Fibroblast of skin of left biceps (primary cell): Measurements from ENCODE around the gene METRN.

ENCODE experiments used
- DNase-seq, 2 experiments: peaks; one replicate each; pipeline ENCODE4 v3.0.0-alpha.2; 2013; ENCODE audit warnings: low read depth in 2 of 2

The METRN gene

DNA sequence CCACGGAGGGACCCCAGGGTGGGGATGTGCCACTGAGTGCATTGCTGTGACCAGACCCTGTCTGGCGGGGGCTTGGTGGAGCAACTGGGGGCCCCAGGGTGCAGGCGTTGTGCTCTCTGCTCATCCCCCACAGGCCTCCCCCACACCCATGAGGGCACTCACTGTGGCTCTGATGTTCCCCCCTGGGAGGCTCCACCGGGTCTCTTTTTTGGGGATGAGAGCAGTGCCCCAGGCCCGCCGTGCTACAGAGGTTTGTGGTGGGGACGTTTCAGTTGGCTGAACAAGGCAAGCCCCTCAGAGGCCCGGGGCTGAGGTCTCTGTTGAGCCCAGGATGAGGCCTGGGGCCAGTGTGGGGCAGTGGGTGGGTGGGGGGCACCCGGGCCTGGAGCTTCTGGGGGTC is 8.8 kb downstream of the METRN start:
- no peak for DNase-seq

DNA sequence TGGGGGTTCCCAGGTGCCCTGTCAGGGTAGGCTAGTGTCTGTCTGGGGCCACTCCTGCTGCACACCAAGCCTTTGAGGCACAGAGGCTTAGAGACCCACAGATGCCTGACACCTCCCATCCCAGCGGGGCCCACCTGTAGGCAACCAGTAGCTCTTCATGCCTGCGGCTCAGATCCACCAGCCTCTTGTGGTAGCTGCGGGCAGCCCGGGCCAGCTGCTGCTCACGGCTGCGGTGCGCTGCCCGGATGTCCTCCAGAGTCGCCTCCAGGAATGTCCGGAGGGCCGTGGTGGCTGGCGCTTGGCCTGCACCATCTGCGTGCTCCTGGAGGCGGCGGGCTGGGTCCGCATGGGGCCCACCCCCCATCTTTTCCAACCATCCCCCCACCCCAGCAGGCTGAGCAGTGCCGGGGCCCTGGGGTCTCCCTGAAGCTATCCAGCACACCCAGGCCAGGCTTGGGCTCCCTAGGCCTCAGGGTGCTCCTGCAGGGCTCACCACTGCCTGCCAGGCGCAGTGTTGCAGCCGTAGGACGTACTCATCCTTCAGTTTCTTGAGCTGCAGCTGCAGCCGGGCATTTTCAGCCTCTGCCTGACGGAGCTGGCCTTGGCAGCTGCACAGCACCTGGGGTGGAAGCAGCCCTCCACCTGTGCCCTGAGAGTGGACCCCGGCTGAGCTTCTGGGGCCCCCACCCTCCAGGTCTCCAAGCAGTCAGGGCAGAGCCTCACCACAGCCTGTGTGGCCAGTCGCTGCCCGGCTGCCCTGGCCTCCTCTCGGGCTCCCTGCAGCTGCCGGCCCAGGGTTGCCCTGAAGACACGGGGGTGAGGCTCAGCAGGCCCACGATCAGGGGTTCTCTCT is 9.5 kb downstream of the METRN start:
- no peak for DNase-seq

GRCh38 chr16:725041-725376 is 10.1 kb downstream of the METRN start:
- DNase-seq, result no peak

GRCh38 chr16:725463-726187 is 10.7 kb downstream of the METRN start:
- DNase-seq, result no peak

DNA sequence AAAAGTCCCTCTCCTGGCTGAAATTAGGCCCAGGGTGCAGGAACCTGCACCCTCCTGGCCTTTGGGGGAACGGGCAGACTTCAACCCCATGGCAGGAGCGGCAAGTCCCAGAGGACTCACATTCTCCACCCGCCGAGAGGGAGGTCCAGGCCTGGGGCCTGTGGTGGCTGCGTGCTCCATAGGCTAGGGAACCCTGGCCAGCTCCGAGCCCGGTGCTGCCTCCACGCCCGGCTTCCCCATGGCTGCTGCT is 11.2 kb downstream of the METRN start:
- no peak for DNase-seq

- DNase-seq, result no peak
Observed at GRCh38 chr16:726438-727290, 11.7 kb downstream of the METRN start, which contains the start of the genes CCDC78 and HAGHL. CCDC78 (minus strand) TSS chr16:726443; CDS start chr16:726367, 76 bp downstream. HAGHL (plus strand) TSS chr16:727106; CDS start chr16:727510, 404 bp downstream.

DNA sequence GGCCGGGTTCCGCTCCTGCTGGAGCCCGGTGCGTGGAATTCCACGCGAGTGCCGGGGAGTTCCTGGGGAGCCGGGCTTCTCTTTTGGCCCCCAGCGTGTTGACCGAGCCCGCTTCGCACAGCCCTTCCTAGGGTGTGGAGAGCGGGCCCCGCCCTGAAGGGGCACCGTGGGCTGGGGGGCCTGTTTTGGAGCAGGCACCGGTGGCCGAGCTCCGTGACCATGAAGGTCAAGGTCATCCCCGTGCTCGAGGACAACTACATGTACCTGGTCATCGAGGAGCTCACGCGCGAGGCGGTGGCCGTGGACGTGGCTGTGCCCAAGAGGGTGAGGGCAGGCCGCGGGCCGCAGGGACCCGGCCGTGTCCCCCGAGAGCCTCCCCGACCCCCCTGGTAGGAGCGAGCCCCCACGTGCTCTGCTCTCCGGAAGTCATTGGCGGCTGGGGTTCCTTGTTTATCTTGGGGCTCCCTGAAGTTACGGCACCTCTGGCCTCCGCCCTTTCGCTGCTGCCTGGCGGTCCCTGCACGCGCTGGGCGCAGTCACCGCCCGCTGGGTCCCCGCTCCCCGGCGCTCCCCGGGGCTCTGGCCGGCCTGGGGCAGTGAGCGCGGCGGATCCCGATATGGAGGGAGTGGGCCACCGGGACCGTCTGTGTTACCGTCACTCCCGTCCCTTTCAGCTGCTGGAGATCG is 12.5 kb downstream of the METRN start:
- DNase-seq, result no peak

DNA sequence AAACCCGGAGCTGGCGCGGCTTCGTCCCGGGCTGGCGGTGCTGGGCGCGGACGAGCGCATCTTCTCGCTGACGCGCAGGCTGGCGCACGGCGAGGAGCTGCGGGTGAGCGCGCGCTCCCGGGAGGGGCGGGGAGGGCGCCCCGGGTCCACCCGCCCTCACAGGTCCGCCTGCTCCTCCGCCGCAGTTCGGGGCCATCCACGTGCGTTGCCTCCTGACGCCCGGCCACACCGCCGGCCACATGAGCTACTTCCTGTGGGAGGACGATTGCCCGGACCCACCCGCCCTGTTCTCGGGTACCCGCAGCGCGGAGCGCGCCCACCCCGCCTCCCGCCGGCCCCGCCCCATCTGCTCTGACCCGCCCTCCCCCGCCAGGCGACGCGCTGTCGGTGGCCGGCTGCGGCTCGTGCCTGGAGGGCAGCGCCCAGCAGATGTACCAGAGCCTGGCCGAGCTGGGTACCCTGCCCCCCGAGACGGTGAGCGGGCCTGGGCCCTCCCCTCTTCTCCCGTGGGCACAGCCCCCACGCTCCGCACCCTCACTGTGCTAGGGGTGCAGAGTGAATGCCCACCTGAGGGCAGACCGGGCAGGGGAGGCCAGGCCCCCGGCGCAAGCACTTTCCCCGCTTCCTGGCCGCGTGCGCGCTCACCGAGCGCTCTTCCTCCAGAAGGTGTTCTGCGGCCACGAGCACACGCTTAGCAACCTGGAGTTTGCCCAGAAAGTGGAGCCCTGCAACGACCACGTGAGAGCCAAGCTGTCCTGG is 13.4 kb downstream of the METRN start:
- no peak for DNase-seq

GRCh38 chr16:728890-729744 is 14.2 kb downstream of the METRN start:
- no peak for DNase-seq

GRCh38 chr16:729768-730665 is 15.1 kb downstream of the METRN start:
- no peak for DNase-seq

GRCh38 chr16:730666-731509 is 16.0 kb downstream of the METRN start:
- no peak for DNase-seq

DNA sequence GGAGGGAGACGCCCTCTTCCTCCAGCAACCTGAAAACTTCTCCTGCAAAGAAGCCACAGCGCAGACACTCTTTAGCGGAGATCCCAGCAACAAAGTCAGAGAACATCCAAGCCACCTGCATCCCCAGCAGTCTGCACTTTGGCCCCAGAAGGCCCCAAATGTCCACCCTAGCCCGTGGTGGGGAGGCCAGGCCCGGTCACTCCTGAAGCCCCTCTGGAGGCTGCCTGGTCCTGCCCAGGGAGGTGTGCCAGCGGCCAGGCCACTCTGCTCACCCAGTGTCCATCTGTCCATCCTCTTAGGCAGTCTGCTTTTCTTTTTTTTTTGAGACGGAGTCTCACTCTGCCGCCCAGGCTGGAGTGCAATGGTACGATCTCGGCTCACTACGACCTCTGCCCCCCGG is 17.4 kb downstream of the METRN start:
- DNase-seq, result no peak

DNA sequence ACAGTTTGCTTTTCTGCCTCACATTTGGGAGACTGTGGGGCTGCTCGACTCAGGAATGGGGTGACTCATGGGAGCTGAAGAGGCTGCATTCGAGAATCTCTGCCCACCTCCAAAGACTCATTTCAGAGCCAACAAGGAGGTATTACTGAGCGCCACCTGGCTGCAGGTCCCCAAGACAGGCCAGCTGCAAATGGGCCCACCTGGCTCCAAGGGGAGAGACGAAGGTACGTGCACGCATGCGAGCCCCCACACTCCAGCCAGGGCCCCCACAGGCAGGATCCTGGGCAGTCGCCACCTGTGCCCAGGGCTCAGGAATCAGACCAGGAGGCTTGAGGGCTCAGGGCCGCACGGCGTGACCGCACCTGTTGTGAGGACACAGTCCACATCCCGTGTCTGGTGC is 18.0 kb downstream of the METRN start:
- no peak for DNase-seq

DNA sequence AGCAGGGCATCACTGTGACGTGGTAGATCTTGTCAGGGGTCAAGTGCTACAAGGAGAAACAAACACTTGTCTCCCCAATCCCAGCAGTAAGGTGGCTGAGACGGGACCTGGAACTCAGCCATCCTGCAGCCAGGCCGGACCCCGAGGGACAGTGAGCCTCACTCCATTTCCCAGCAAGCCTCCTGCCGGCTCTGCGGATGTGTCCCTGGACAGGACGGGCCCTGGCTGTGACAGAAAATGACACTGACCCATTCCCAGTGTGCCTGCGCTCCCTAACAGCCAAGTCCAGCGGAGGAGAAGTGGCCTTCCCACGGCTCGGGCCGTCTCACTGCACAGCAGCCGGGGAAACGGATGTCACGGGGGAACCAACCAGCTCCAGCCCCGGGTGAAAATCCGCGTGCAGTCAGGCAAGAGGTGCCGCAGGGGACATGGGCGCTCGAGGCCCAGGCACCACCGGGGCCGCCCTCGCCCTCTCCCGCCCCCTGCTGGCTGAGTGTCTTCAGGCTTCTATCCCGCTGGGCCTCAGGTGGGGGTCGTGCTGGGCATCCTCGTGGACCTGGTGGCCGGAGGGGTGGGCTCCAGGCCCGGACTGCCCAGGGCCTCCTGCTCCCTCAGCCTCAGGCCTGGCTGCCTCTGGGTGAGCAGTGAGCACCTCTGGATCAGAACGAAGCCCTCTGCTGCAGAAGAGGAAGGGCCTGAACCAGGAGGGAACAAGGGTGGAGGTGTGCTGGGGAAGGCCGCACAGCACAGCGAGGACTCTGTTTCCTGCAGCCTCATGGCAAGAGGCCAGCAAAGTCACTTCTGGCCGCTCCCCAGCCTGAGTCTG is 18.7 kb downstream of the METRN start:
- no peak for DNase-seq

DNA sequence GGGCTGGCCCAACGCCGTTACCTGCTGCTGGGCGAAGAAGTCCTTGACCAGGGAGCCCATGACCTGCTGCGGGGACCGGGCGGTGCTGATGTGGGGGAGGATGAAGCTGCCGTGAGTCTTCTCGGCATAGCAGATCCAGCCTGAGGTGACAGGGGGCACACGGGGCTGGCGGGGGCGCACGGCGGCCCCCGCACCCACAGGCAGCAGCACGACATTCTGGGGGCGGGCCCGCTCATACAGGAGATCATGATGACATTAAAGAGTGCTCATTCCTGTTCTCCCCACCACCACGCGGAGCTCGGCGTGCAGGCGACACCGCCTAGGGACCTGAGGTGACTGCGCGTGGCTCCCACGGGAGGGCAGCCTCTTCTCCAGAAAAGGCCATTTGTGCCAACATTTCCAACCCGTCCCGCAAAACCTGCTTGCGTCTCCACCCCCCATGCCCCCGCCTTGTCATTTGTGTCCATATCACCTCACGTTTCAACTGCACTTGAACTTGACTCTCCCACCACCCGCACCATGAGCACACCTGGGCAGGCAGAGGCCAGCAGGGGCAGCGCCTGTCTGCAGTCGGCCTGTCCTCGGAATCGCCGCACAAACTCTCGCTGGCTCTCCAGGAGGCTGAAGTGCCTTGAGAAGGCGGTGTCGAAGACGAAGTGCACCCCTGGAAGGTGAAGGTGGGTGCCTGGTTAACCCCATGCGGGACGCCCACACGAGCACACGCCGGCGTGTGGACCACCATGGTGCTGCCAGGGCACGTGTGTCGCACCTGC is 19.5 kb downstream of the METRN start:
- DNase-seq, result no peak
